AG04449 (cell line): ENCODE data around the gene OR10H4.

Experiments
- CTCF ChIA-PET: fragments of 350-600 bp; formaldehyde crosslinking; extraction: SDS; loops from one replicate; lab custom pipeline; 2021; ENCODE audit warnings: antibody characterized with exemption; lab: Yijun Ruan, JAX
- POLR2A ChIA-PET: fragments of 400-600, 350-600 bp; formaldehyde crosslinking; extraction: SDS; loops from one replicate; lab custom pipeline; 2020; ENCODE audit warnings: antibody characterized with exemption, inconsistent platforms; lab: Yijun Ruan, JAX
- DNase-seq: peaks from one replicate; pipeline ENCODE4 v3.0.0-alpha.2; 2010; ENCODE audit warnings: low read depth, low spot score
- H3K4me3 ChIP-seq: 2 replicates; pipeline ENCODE4 v1.5.1; 2011; ENCODE audit warnings: low read depth, mild to moderate bottlenecking, control low read depth, low read length
- CTCF ChIP-seq: IDR thresholded peaks from one replicate; pipeline ENCODE4 v1.5.1; 2011; ENCODE audit warnings: mild to moderate bottlenecking, moderate library complexity, low read length, control low read depth, inconsistent platforms; ENCODE audit not compliant: insufficient read depth; ENCODE audit errors: missing control alignments

Gene OR10H4

GRCh38 chr19:15998166-15998565 is 49.4 kb downstream of the OR10H4 start:
- CTCF ChIA-PET = no interaction called here
- no peak for DNase-seq
- POLR2A ChIA-PET = no interaction called here
- TF ChIP-seq CTCF = no peak
- H3K4me3 ChIP-seq = no peak overlapping the region
